Psoas muscle (tissue), 8 donors: ENCODE data around the gene KLF1. TPM values are rescaled to one million over a fixed set of nuclear protein-coding genes. Genes with fewer than 3 reads are reported as not detected.
"Not testable (repeated sequence)": the region's sequence is repeated elsewhere in the genome, so short reads cannot be mapped to it uniquely, and the experiment has no call there.

Experiments used
- ATAC-seq, 4 donors: fragments of 200-7000 bp; cut with Tn5 transposase; one replicate each; pipeline ENCODE4 v1.9.1; 2020; ENCODE audit warnings: moderate library complexity in 3 of 4, mild to moderate bottlenecking in 2 of 4
- DNase-seq, 2 donors: peaks; one replicate each; pipeline ENCODE4 v3.0.0-alpha.2; 2020
- H3K27ac ChIP-seq: fragments of 200-600 bp; one replicate; pipeline ENCODE4 v1.8.0; 2022
- H3K27me3 ChIP-seq, 3 donors: fragments of 200-600 bp in 1 of 3; one replicate each; pipeline versions ENCODE4 v1.6.1 to v1.8.0; 2013 to 2022; ENCODE audit warnings: low read length in 2 of 3, mild to moderate bottlenecking in 2 of 3, moderate library complexity in 1 of 3; ENCODE audit not compliant: insufficient read depth in 3 of 3
- H3K36me3 ChIP-seq, 2 donors: fragments of 200-600 bp in 1 of 2; one replicate each; pipeline versions ENCODE4 v1.6.1 to v1.8.0; 2013 to 2022; ENCODE audit warnings: low read depth in 1 of 2, mild to moderate bottlenecking in 1 of 2, moderate library complexity in 1 of 2; ENCODE audit not compliant: insufficient read depth in 1 of 2
- H3K4me1 ChIP-seq: fragments of 200-600 bp; one replicate; pipeline ENCODE4 v1.8.0; 2022
- H3K4me3 ChIP-seq: fragments of 200-600 bp; one replicate; pipeline ENCODE4 v1.8.0; 2022; ENCODE audit warnings: mild to moderate bottlenecking
- H3K9me3 ChIP-seq: fragments of 200-600 bp; one replicate; pipeline ENCODE4 v1.8.0; 2022
- WGBS, 3 donors: extraction: QIAGEN DNeasy Blood & Tissue Kit; methylation state at CpG; one replicate each; pipeline versions ENCODE4 v1.1.6 to v1.1.7; 2013; 5-methylcytosine and 5-hydroxymethylcytosine counted together
- intact Hi-C, 2 donors: fragments of 100-400 bp; cut with DNase I; formaldehyde crosslinking; loops; one replicate each; pipeline versions ENCODE4 v1.11.0 to v1.14.2; 2022
- polyA plus RNA-seq, 3 donors: library from polyadenylated mRNA; stranded (reverse); fragments of 200-250 nt; gene quantifications; one replicate each; pipeline ENCODE4 v1.2.3, GENCODE V29; 2013
- total RNA-seq, 4 donors: library from RNA; stranded (reverse); fragmentation: NEBNext Ultra II Directional in 2 of 4; extraction: Animal tissue kit (Norgen Biotek cat#: 25700) in 2 of 4; gene quantifications; one replicate each; pipeline versions ENCODE4 v1.2.1 to v1.2.4, GENCODE V29; 2021 to 2023
- TF ChIP-seq, protein P1 (sequence below): fragments of 200-600 bp; IDR thresholded peaks from one replicate; pipeline ENCODE4 v1.8.0; 2022; ENCODE audit warnings: antibody characterized with exemption
- donor health status: healthy with polysubstance abuse.
- donor health status: DM: no; HTN: no; CAD: no; lungs with moderate emphysema.
- donor health status: Bipolar disorder and iron deficiency.
- donor health status: healthy.
- donor health status: DM: yes; HTN: yes; CAD: no.
- donor health status: DM: no; HTN: no; CAD: no.
- donor health status: DM: no; HTN: no; CAD: no.
- donor health status: DM: yes; HTN: yes; CAD: no.

KLF1 gene
- total and polyA plus RNA-seq, 7 donors, result 0.18 to 0.37 (median 0.34) TPM; not detected in 4

DNA sequence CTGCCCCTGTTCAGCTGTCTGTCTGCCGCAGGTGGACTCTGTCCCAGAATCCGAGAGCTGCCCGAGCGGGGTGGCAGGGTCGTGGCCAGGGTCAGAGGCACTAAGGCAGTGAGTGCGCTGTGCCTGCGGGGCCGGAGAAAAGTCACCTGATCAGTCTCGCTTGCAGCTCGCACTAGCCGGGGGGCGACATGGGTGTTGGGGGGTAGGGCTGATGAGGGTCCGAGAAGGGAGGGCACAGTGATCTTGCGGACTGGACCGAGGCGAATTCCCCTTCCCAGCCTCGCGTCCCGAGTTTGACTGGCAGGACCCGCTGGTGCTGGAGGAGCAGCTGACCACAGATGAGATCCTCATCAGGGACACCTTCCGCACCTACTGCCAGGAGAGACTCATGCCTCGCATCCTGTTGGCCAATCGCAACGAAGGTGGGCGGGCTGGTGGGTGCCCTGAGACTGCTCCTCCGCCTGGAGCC lies 4.6 kb upstream of the KLF1 start:
- H3K9me3 ChIP-seq, result no peaks in the 10 kb centered on the region
- WGBS, 3 donors, result 4 to 6% (median 6%) methylated on average over 26 of the region's 26 CpGs
- peaks cover 7% of the 10 kb centered on the region for H3K4me1 ChIP-seq
- TF ChIP-seq, protein P1, sequence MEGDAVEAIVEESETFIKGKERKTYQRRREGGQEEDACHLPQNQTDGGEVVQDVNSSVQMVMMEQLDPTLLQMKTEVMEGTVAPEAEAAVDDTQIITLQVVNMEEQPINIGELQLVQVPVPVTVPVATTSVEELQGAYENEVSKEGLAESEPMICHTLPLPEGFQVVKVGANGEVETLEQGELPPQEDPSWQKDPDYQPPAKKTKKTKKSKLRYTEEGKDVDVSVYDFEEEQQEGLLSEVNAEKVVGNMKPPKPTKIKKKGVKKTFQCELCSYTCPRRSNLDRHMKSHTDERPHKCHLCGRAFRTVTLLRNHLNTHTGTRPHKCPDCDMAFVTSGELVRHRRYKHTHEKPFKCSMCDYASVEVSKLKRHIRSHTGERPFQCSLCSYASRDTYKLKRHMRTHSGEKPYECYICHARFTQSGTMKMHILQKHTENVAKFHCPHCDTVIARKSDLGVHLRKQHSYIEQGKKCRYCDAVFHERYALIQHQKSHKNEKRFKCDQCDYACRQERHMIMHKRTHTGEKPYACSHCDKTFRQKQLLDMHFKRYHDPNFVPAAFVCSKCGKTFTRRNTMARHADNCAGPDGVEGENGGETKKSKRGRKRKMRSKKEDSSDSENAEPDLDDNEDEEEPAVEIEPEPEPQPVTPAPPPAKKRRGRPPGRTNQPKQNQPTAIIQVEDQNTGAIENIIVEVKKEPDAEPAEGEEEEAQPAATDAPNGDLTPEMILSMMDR, result no peak
- intact Hi-C loops, result loop anchor here in 1 of 2 donors (5.0 kb wide), 1 partner anchor 66 kb away; the partner anchor contains the start of gene GADD45GIP1
- H3K36me3 ChIP-seq, result peaks cover 2 to 33% of the 10 kb centered on the region in 2 donors
- DNase-seq (no peak), ATAC-seq (no peak)
- peak overlapping the region; percentile 86 for H3K27ac ChIP-seq
- H3K27me3 ChIP-seq, result no peaks in the 10 kb centered on the region
- H3K4me3 ChIP-seq, result peak overlapping the region; percentile 98

DNA sequence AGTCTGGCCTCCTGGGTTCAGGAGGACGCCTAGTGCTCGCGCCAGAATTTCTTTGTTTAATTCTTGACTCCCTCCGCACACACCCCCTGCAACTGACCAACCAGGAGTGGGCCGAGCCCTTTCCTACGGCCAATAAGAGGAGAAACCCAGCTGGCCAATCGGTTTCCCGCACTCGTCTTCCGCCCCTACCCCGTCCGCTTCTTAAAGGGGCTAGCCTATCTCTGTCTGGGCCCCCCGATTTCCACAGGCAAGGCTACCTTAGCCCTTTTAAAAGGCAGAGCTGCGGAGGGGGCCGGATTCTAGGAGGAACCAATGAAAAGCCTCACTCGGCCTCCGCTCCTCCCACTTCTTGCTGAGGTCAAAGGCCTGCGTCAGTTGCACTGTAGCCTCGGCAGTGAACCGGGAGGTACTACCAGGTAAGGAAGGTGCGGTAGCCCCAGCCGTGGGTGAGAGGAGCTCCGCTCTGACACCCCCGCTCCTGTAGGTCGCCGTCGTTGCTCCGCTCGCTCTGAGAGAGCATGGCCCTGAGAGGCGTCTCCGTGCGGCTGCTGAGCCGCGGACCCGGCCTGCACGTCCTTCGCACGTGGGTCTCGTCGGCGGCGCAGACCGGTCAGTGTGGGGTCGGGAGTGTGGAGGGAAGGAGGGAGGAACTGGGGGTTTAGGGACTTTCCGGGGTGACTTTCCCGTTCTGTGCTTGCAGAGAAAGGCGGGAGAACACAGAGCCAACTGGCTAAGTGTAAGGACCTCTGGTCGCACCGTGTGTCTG lies 4.0 kb upstream of the KLF1 start, which contains the start of gene GCDH:
TSS of gene GCDH (plus strand) at position 374 of the 766 bp plus-strand sequence. CDS start at position 519, 145 bp downstream.
- H3K36me3 ChIP-seq, result peaks cover 0 to 27% of the 10 kb centered on the region in 2 donors
- TF ChIP-seq, protein P1, result no peak
- H3K4me1 ChIP-seq, result peaks cover 7% of the 10 kb centered on the region
- ATAC-seq (peak; percentile 98 to 99 (median 99)), DNase-seq (peak; percentile 96 to 98)
- no peaks in the 10 kb centered on the region for H3K9me3 ChIP-seq
- H3K27me3 ChIP-seq, result no peaks in the 10 kb centered on the region
- 0 to 1% (median 0%) methylated on average over 49 of the region's 49 CpGs for WGBS, 3 donors
- peak within 1 kb of the TSS; percentile 98 for H3K4me3 ChIP-seq
- peak within 1 kb of the TSS; percentile 86 for H3K27ac ChIP-seq
- intact Hi-C loops, result loop anchor here in 1 of 2 donors (5.0 kb wide), 1 partner anchor 66 kb away; the partner anchor contains the start of gene GADD45GIP1

GRCh38 chr19:12890299-12890786 lies 3.3 kb upstream of the KLF1 start:
- not testable (repeated sequence) for H3K27me3 ChIP-seq, H3K9me3 ChIP-seq, ATAC-seq, H3K4me1 ChIP-seq, DNase-seq
- H3K4me3 ChIP-seq, result peak overlapping the region; percentile 98
- intact Hi-C loops, result loop anchor here in 1 of 2 donors (5.0 kb wide), 1 partner anchor 67 kb away; the partner anchor contains the start of gene GADD45GIP1
- peaks cover 0 to 24% of the 10 kb centered on the region in 2 donors for H3K36me3 ChIP-seq
- H3K27ac ChIP-seq, result peak overlapping the region; percentile 23
- WGBS, 3 donors, result 29 to 38% (median 32%) methylated on average over 10 of the region's 10 CpGs

DNA sequence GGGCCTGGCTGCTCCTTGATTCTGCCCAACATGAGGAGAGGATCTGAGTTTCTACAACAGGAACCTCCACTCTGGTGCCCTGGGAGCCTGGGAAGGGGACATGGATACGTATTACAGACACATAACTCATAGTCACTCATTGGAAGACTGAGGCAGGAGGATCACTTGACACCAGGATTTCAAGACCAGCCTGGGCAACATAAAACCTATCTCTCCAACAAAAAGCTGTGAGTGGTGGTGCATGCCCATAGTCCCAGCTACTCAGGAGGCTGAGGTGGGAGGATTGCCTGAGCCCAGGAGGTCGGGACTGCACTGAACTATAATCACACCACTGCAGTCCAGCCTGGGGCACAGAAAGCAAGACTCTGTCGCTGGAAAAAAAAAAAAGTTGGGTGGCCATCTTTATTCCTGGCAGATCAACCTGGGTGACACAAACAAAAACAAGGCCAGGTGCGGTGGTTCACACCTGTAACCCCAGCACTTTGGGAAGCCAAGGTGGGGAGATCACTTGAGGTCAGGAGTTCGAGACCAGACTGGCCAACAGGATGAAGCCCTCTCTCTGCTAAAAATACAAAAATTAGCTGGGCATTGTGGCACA lies 1.1 kb upstream of the KLF1 start:
- TF ChIP-seq, protein P1, result no peak
- WGBS, 3 donors, result 75 to 85% (median 79%) methylated on average over 5 of the region's 5 CpGs
- H3K36me3 ChIP-seq, result peaks cover 0 to 1% of the 10 kb centered on the region in 2 donors
- H3K27ac ChIP-seq, result no peak overlapping the region
- DNase-seq (no peak), ATAC-seq (no peak)
- no peak overlapping the region for H3K4me3 ChIP-seq
- peaks cover 16% of the 10 kb centered on the region for H3K4me1 ChIP-seq
- H3K27me3 ChIP-seq, result peaks cover 0 to 10% (median 2%) of the 10 kb centered on the region in 3 donors
- no peaks in the 10 kb centered on the region for H3K9me3 ChIP-seq
- intact Hi-C loops, result no loop called here

DNA sequence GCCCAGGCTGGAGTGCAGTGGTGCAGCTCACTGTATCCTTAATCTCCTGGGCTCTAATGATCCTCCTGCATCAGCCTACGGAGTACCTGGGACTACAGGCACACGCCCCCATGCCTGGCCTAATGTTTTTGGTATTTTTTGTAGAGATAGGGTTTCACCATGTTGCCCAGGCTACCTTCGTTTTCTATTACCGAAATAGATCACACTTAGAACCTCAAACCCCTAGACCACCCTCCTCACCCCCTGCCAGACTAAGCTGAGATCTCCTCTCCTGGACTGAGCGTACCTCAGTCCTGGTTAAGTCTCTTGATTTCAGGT lies 391 bp downstream of the KLF1 start:
- Histone ChIP-seq H3K4me1 (peaks cover 10% of the 10 kb centered on the region), H3K9me3 (no peaks in the 10 kb centered on the region), H3K27ac (no peak overlapping the region), H3K4me3 (no peak overlapping the region), H3K27me3 (peaks cover 0 to 10% (median 2%) of the 10 kb centered on the region in 3 donors), H3K36me3 (no peaks in the 10 kb centered on the region)
- ATAC-seq (no peak), DNase-seq (no peak)
- TF ChIP-seq, protein P1, result no peak
- intact Hi-C loops, result no loop called here
- WGBS, 3 donors, result 70 to 82% (median 75%) methylated on average over 5 of the region's 5 CpGs
